Measurements from ENCODE around the gene RELN. TPM values are rescaled to one million over a fixed set of nuclear protein-coding genes. Genes with fewer than 3 reads are reported as not detected.

Gene RELN
- total and polyA plus RNA-seq, 10 of the 15 experiments (the other 5 are each of a cell fraction or from before 2014, with no cell fraction given), result 0.11 to 0.21 TPM; not detected in 8

GRCh38 chr7:103680161-103681144 lies 309.0 kb downstream of the RELN start:
- no peak for FAIRE-seq
- 3% methylated on average over 6 of the region's 6 CpGs for WGBS (ENCODE audit: insufficient coverage, insufficient replicate concordance, low lambda C conversion rate, missing lambda C conversion rate)
- TF ChIP-seq ZBTB4 (CRISPR knock-in tag; IDR thresholded peaks at IDR 0.05), result no peak
- no peak for TF ChIP-seq MXI1 (IDR thresholded peaks at IDR 0.05; ENCODE audit: low read depth, low read length)
- TF ChIP-seq ZNF274 (IDR thresholded peaks at IDR 0.05; ENCODE audit: insufficient read depth, insufficient read length), result no peak
- no peak for TF ChIP-seq EED (IDR thresholded peaks at IDR 0.05; ENCODE audit: low read depth)
- no peak for TF ChIP-seq BCLAF1 (IDR thresholded peaks at IDR 0.05)
- TF ChIP-seq E4F1 (IDR thresholded peaks at IDR 0.05; ENCODE audit: borderline replicate concordance, partially characterized antibody), result no peak
- no peak for TF ChIP-seq E2F8 (IDR thresholded peaks at IDR 0.05; ENCODE audit: low read depth, partially characterized antibody)

More at GRCh38 chr7:103680161-103681144, 309.0 kb downstream of the RELN start:
- in situ Hi-C loops (cut with MboI), result no loop called here
- Histone ChIP-seq H2AFZ (ENCODE audit: control insufficient read depth, low read depth, low read length) (no peak overlapping the region), H4K20me1 (ENCODE audit: control insufficient read depth, insufficient read depth) (no peaks in the 10 kb centered on the region), H3K36me3 (ENCODE audit: control insufficient read depth in 2 of 2, insufficient read depth in 2 of 2, low read length in 1 of 2) (no peaks in the 10 kb centered on the region), H3K4me3 (no peak overlapping the region), H3K9ac (ENCODE audit: control insufficient read depth, insufficient read depth, low read length) (no peak overlapping the region), H3K79me2 (ENCODE audit: control insufficient read depth, insufficient read depth, low read length) (no peaks in the 10 kb centered on the region), H3K4me1 (ENCODE audit: control insufficient read depth, insufficient read depth, low read length) (no peaks in the 10 kb centered on the region), H3K9me3 (replicated peaks; ENCODE audit: control insufficient read depth, insufficient read depth, low read length) (no peaks in the 10 kb centered on the region), H3K27ac (ENCODE audit: control insufficient read depth, insufficient read depth) (no peak overlapping the region), H3K27me3 (replicated peaks in 1 of 2; ENCODE audit: control insufficient read depth in 2 of 2, insufficient read depth in 2 of 2, low read length in 1 of 2) (peaks cover 0 to 1% of the 10 kb centered on the region in 2 experiments; a peak in 2 of 4 replicates), H3K4me2 (ENCODE audit: control insufficient read depth, insufficient read depth) (no peak overlapping the region)
- DNase-seq (ENCODE audit: low read depth, low spot score) (no peak), ATAC-seq (no peak)
- ChIA-PET CTCF (interaction anchor here (1.1 to 1.3 kb wide), 2 partner anchors 16 to 105 kb away, joined by 3 read pairs; no protein-coding TSS in a partner anchor), SMC1A (ENCODE audit: uncharacterized antibody, unreplicated experiment) (interaction anchor here (0.6 kb wide), 1 partner anchor 297 kb away, joined by 3 read pairs; no protein-coding TSS in a partner anchor), POLR2A (no interaction called here), RAD21 (ENCODE audit: unreplicated experiment) (no interaction called here)
- intact Hi-C loops (cut with micrococcal nuclease; ENCODE audit: unreplicated experiment), result no loop called here
- BruUV-seq (replicated peaks), result no TSS peak

All from GM12878 (cell line).